Osteoblast (primary cell): ENCODE data around the gene CALN1. TPM values are rescaled to one million over a fixed set of nuclear protein-coding genes. Genes with fewer than 3 reads are reported as not detected.

Experiments
- DNase-seq: peaks from one replicate; pipeline ENCODE4 v3.0.0; 2011; ENCODE audit warnings: low spot score, mixed read lengths; ENCODE audit not compliant: insufficient read length; ENCODE audit errors: missing footprints
- H2AFZ ChIP-seq: 2 replicates; pipeline ENCODE4 v1.6.0; 2011; ENCODE audit warnings: mild to moderate bottlenecking, low read length
- H3K27ac ChIP-seq: 2 replicates; pipeline ENCODE4 v1.5.1; 2011; ENCODE audit warnings: mild to moderate bottlenecking, low read depth, low read length, moderate library complexity
- H3K27me3 ChIP-seq: 2 replicates; pipeline ENCODE4 v1.6.0; 2012; ENCODE audit warnings: mild to moderate bottlenecking, control low read depth, inconsistent platforms, low read length, moderate library complexity; ENCODE audit not compliant: insufficient read depth
- H3K36me3 ChIP-seq: 2 replicates; pipeline ENCODE4 v1.5.1; 2011; ENCODE audit warnings: mild to moderate bottlenecking, low read length, control low read depth, moderate library complexity; ENCODE audit not compliant: insufficient read depth
- H3K4me1 ChIP-seq: 2 replicates; pipeline ENCODE4 v1.5.1; 2011; ENCODE audit warnings: mild to moderate bottlenecking, low read length, control low read depth, moderate library complexity; ENCODE audit not compliant: insufficient read depth
- H3K4me2 ChIP-seq: 2 replicates; pipeline ENCODE4 v1.6.0; 2011; ENCODE audit warnings: mild to moderate bottlenecking, low read length; ENCODE audit not compliant: insufficient read depth
- H3K4me3 ChIP-seq: fragments of 200-600 bp; sonication (generic); 3 replicates; pipeline ENCODE4 v1.5.1; 2012; ENCODE audit warnings: mild to moderate bottlenecking, low read length, inconsistent platforms; ENCODE audit not compliant: insufficient read depth
- H3K79me2 ChIP-seq: 2 replicates; pipeline ENCODE4 v1.6.0; 2012; ENCODE audit warnings: mild to moderate bottlenecking, low read length, control low read depth, inconsistent platforms; ENCODE audit not compliant: insufficient read depth
- H3K9me3 ChIP-seq: 2 replicates; pipeline ENCODE4 v1.5.1; 2011; ENCODE audit warnings: low read depth, low read length, control low read depth
- H4K20me1 ChIP-seq: 2 replicates; pipeline ENCODE4 v1.6.0; 2012; ENCODE audit warnings: mild to moderate bottlenecking, low read length, control low read depth; ENCODE audit not compliant: insufficient read depth
- total RNA-seq: library from RNA; depleted of rRNA; stranded (reverse); fragments of >200 nt; gene quantifications from 2 replicates; pipeline ENCODE4 v1.2.3, GENCODE V29; 2012
- TF ChIP-seq, protein P1 (sequence below): IDR thresholded peaks from 2 replicates; pipeline ENCODE4 v1.5.1; 2011; ENCODE audit warnings: mild to moderate bottlenecking, low read depth, low read length, moderate library complexity; ENCODE audit errors: extremely low read depth

Gene CALN1
- total RNA-seq, 1 donor: not detected

DNA sequence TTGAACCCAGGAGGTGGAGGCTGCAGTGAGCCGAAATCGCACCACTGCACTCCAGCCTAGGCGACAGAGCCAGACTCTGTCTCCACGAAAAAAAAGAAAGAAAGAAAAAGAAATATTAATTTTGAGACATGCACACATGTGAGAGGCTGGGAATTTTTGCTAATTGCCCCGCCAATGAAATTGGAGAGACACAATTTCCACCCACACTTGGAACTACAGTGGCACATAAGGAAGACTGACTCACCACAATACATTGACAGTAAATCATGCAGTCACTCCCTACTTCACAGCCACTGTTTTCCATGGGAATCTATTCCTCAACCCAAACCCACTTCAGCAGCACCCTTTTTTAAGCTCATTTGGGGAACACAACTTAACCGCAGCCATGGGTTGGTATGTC is 139.7 kb downstream of the CALN1 start:
- no peak overlapping the region for H3K27ac ChIP-seq
- H2AFZ ChIP-seq: no peak overlapping the region
- no peak overlapping the region for H3K4me2 ChIP-seq
- no peaks in the 10 kb centered on the region for H3K9me3 ChIP-seq
- no peak overlapping the region for H3K4me3 ChIP-seq
- no peaks in the 10 kb centered on the region for H3K79me2 ChIP-seq
- H3K4me1 ChIP-seq: no peaks in the 10 kb centered on the region
- peak; percentile 11 for DNase-seq
- H3K36me3 ChIP-seq: no peaks in the 10 kb centered on the region
- no peaks in the 10 kb centered on the region for H3K27me3 ChIP-seq
- H4K20me1 ChIP-seq: no peaks in the 10 kb centered on the region
- TF ChIP-seq, protein P1, sequence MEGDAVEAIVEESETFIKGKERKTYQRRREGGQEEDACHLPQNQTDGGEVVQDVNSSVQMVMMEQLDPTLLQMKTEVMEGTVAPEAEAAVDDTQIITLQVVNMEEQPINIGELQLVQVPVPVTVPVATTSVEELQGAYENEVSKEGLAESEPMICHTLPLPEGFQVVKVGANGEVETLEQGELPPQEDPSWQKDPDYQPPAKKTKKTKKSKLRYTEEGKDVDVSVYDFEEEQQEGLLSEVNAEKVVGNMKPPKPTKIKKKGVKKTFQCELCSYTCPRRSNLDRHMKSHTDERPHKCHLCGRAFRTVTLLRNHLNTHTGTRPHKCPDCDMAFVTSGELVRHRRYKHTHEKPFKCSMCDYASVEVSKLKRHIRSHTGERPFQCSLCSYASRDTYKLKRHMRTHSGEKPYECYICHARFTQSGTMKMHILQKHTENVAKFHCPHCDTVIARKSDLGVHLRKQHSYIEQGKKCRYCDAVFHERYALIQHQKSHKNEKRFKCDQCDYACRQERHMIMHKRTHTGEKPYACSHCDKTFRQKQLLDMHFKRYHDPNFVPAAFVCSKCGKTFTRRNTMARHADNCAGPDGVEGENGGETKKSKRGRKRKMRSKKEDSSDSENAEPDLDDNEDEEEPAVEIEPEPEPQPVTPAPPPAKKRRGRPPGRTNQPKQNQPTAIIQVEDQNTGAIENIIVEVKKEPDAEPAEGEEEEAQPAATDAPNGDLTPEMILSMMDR: no peak

DNA sequence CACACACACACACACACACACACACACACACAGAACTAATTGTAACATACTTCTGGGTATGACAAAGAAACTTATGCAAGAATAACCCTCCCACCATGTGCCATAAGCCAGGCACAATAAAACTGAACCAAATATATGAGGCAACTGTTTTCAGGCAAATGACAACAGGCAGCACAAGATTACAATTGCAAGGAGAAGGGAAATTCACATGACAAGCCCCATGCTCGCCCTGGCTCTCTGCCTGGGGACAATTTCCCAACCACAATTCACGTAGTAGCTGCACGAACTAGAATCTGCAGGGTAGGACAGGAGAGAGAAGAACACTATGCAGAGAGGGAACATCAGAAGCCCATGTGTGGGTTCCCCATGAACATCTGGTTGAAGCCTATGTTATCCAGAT is 143.3 kb downstream of the CALN1 start:
- DNase-seq: no peak
- no peak overlapping the region for H3K4me3 ChIP-seq

DNA sequence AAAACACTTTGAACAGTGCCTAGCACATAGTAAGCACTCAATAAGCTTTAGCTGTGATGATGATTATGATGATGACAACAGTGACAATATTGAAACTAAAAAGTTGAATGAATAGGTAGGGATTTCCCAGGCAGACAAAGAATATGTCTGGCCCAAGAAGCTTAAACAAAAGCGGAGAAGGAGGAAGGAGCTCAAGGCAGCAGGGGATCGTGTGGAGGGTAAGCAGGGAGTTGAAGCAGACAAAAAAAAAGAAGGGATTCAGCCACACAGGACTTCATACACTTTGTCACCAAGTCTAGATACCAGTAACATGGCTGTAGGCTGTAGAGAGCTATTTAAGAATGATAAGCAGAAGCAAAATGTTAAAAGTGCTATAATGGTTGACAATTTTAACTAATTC is 144.0 kb downstream of the CALN1 start:
- Histone ChIP-seq H2AFZ (no peak overlapping the region), H3K4me2 (no peak overlapping the region), H3K4me1 (no peaks in the 10 kb centered on the region), H3K79me2 (no peaks in the 10 kb centered on the region), H3K36me3 (no peaks in the 10 kb centered on the region), H3K9me3 (no peaks in the 10 kb centered on the region), H3K27me3 (no peaks in the 10 kb centered on the region), H4K20me1 (no peaks in the 10 kb centered on the region), H3K4me3 (no peak overlapping the region), H3K27ac (no peak overlapping the region)
- DNase-seq: no peak
- TF ChIP-seq, protein P1: no peak

More for the DNA sequence above, 143.3 kb downstream of the CALN1 start:
- Histone ChIP-seq H3K9me3 (no peaks in the 10 kb centered on the region), H3K27ac (no peak overlapping the region), H3K79me2 (no peaks in the 10 kb centered on the region), H3K4me2 (no peak overlapping the region), H2AFZ (no peak overlapping the region), H3K27me3 (no peaks in the 10 kb centered on the region), H3K4me1 (no peaks in the 10 kb centered on the region), H4K20me1 (no peaks in the 10 kb centered on the region), H3K36me3 (no peaks in the 10 kb centered on the region)
- TF ChIP-seq, protein P1: no peak

DNA sequence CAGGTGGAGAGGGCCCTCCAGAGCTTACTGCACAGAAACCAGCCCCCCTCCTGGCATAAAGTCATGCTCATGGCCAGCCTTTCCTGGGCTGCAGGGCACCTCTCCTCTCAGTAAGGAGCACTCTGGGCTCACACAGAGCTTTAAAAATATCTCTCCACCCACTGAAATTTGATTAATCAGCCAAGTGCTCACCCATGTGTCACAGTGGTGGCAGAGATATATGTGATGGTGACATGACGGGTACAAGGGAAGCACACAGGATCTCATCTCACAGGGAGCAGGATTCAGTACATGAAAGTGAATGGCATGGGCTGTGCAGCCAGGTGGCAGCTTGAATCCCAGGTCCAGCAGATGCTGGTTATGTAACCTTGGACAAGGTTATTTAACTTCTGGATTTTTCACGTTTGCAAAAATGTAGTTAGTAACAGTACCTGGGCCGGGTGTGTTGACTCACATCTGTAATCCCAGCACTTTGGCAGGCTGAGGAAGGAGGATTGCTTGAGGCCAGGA is 144.8 kb downstream of the CALN1 start:
- H2AFZ ChIP-seq: no peak overlapping the region
- no peak for DNase-seq
- no peaks in the 10 kb centered on the region for H3K27me3 ChIP-seq
- H3K9me3 ChIP-seq: no peaks in the 10 kb centered on the region
- no peaks in the 10 kb centered on the region for H3K36me3 ChIP-seq
- H3K27ac ChIP-seq: no peak overlapping the region
- H3K4me1 ChIP-seq: no peaks in the 10 kb centered on the region
- H4K20me1 ChIP-seq: no peaks in the 10 kb centered on the region
- no peak overlapping the region for H3K4me3 ChIP-seq
- no peak overlapping the region for H3K4me2 ChIP-seq
- no peaks in the 10 kb centered on the region for H3K79me2 ChIP-seq
- TF ChIP-seq, protein P1: no peak
